ENCODE measurements around the gene DES. TPM values are rescaled to one million over a fixed set of nuclear protein-coding genes. Genes with fewer than 3 reads are reported as not detected.

The DES gene
- total and polyA plus RNA-seq, 2 experiments from 2014 or later, result 1.3 to 2.0 TPM

DNA sequence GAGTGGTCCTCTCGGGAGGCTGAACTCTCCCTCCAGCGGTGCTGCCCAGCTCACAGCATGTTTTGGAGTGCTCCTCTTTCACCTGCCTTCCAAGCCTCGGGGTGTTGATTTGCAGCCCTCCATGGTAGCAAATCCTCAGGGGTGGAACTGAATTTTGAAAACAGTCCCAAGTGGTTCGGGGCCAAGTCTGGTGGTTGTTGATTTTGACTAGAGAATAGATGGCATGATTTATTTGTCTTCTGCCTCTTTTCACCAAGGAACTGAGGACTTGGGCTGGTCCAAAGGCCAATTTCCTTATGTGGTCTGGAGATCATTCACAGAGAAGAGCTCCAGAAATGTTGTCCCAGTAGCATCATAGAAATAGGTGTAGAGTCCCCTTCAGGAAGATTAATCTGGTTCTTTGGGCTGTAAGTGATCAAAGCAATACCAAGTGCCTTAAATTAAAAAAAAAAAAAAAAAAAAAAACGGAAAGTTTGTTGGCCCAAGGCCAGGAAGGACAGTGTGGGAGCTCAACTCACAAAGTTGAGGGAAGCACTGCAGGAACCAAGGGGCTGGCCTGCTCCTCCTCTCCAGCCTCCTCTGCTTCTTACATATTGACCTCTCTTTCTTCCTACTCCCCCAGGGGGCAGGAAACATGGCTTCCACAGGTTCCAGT, 2.5 kb upstream of the DES start (continued):
- TF ChIP-seq, protein P1, sequence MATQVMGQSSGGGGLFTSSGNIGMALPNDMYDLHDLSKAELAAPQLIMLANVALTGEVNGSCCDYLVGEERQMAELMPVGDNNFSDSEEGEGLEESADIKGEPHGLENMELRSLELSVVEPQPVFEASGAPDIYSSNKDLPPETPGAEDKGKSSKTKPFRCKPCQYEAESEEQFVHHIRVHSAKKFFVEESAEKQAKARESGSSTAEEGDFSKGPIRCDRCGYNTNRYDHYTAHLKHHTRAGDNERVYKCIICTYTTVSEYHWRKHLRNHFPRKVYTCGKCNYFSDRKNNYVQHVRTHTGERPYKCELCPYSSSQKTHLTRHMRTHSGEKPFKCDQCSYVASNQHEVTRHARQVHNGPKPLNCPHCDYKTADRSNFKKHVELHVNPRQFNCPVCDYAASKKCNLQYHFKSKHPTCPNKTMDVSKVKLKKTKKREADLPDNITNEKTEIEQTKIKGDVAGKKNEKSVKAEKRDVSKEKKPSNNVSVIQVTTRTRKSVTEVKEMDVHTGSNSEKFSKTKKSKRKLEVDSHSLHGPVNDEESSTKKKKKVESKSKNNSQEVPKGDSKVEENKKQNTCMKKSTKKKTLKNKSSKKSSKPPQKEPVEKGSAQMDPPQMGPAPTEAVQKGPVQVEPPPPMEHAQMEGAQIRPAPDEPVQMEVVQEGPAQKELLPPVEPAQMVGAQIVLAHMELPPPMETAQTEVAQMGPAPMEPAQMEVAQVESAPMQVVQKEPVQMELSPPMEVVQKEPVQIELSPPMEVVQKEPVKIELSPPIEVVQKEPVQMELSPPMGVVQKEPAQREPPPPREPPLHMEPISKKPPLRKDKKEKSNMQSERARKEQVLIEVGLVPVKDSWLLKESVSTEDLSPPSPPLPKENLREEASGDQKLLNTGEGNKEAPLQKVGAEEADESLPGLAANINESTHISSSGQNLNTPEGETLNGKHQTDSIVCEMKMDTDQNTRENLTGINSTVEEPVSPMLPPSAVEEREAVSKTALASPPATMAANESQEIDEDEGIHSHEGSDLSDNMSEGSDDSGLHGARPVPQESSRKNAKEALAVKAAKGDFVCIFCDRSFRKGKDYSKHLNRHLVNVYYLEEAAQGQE (IDR thresholded peaks at IDR 0.05; ENCODE audit: unreplicated experiment), result no peak
- no peak for TF ChIP-seq CREB1 (CRISPR knock-in tag; IDR thresholded peaks at IDR 0.05; ENCODE audit: low read depth)
- TF ChIP-seq, protein P2, sequence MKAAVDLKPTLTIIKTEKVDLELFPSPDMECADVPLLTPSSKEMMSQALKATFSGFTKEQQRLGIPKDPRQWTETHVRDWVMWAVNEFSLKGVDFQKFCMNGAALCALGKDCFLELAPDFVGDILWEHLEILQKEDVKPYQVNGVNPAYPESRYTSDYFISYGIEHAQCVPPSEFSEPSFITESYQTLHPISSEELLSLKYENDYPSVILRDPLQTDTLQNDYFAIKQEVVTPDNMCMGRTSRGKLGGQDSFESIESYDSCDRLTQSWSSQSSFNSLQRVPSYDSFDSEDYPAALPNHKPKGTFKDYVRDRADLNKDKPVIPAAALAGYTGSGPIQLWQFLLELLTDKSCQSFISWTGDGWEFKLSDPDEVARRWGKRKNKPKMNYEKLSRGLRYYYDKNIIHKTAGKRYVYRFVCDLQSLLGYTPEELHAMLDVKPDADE (IDR thresholded peaks at IDR 0.05), result no peak

DNA sequence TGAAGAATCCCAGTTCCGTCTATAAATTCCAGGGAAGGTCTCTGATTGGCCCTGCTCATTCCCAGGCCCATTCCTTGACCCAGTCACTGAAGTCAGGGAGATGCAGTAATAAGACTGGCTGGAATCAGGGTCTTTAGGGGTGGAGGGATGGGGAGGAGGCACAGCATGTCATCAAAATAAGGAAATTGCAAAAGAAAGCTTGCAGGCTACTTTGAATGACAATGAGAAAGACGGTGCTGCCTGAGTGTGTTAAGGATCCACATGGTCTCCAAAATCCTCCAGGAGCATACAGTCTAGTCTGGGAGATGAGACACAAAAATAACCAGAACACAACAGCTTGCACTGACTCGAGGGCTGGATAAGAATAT, 2.0 kb upstream of the DES start:
- Histone ChIP-seq H3K9me2 (ENCODE audit: insufficient read depth) (peaks cover 3% of the 10 kb centered on the region; the same call in 1 of the 2 replicates), H3F3A (replicated peaks; ENCODE audit: low read depth) (0 out of 2 replicates have a peak, but pooled peaks cover 8% of the 10 kb centered on the region), H3K36me3 (ENCODE audit: insufficient read depth) (no peaks in the 10 kb centered on the region), H2AFZ (no peak overlapping the region), H3K4me3 (no peak overlapping the region), H3K79me2 (replicated peaks; ENCODE audit: insufficient read depth) (no peaks in the 10 kb centered on the region), H3K4me2 (peak overlapping the region; percentile 39), H3K27me3 (ENCODE audit: insufficient read depth) (peaks cover 44% of the 10 kb centered on the region), H4K20me1 (replicated peaks; ENCODE audit: insufficient read depth) (no peaks in the 10 kb centered on the region), H3K4me1 (ENCODE audit: insufficient read depth) (peaks cover 28% of the 10 kb centered on the region), H3K27ac (ENCODE audit: low read depth) (no peak overlapping the region)
- DNase-seq (ENCODE audit: low spot score) (peak; percentile 57), ATAC-seq (peak; percentile 39)
- Mint-ChIP-seq H3K4me3 (no peak overlapping the region), H3K27me3 (ENCODE audit: insufficient read depth, low read depth, poor library complexity) (peaks cover 39% of the 10 kb centered on the region), H3K36me3 (ENCODE audit: low read depth) (no peaks in the 10 kb centered on the region), H3K9me3 (peaks cover 6% of the 10 kb centered on the region; the same call in 2 of the 3 replicates), H3K4me1 (peaks cover 24% of the 10 kb centered on the region), H3K27ac (no peak overlapping the region)
- TF ChIP-seq POLR2AphosphoS5 (IDR thresholded peaks at IDR 0.05; ENCODE audit: low read depth) (no peak), NANOG (IDR thresholded peaks at IDR 0.05; ENCODE audit: borderline replicate concordance) (no peak), CREB1 (CRISPR knock-in tag; IDR thresholded peaks at IDR 0.05; ENCODE audit: low read depth) (no peak), EZH2phosphoT487 (IDR thresholded peaks at IDR 0.05; ENCODE audit: unreplicated experiment) (no peak)

DNA sequence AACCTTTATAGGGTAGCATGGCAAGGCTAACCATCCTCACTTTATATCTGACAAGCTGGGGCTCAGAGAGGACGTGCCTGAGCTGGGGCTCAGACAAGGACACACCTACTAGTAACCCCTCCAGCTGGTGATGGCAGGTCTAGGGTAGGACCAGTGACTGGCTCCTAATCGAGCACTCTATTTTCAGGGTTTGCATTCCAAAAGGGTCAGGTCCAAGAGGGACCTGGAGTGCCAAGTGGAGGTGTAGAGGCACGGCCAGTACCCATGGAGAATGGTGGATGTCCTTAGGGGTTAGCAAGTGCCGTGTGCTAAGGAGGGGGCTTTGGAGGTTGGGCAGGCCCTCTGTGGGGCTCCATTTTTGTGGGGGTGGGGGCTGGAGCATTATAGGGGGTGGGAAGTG, 1.2 kb upstream of the DES start:
- H3K4me2 ChIP-seq, result peak overlapping the region; percentile 13; the same call in 1 of the 2 replicates
- H3K4me1 Mint-ChIP-seq, result peaks cover 24% of the 10 kb centered on the region
- no peak overlapping the region for H3K27ac Mint-ChIP-seq
- ATAC-seq (no peak; the same call in 2 of the 3 replicates), DNase-seq (ENCODE audit: low spot score) (no peak)
- no peaks in the 10 kb centered on the region for H3K36me3 Mint-ChIP-seq (ENCODE audit: low read depth)
- H3F3A ChIP-seq (replicated peaks; ENCODE audit: low read depth), result 0 out of 2 replicates have a peak, but pooled peaks cover 8% of the 10 kb centered on the region
- no peak overlapping the region for H3K4me3 ChIP-seq
- H3K79me2 ChIP-seq (replicated peaks; ENCODE audit: insufficient read depth), result no peaks in the 10 kb centered on the region
- H3K4me3 Mint-ChIP-seq, result no peak overlapping the region
- H3K27ac ChIP-seq (ENCODE audit: low read depth), result no peak overlapping the region
- H3K4me1 ChIP-seq (ENCODE audit: insufficient read depth), result peaks cover 28% of the 10 kb centered on the region
- H3K27me3 ChIP-seq (ENCODE audit: insufficient read depth), result peaks cover 47% of the 10 kb centered on the region
- H3K9me2 ChIP-seq (ENCODE audit: insufficient read depth), result 0 out of 2 replicates have a peak, but pooled peaks cover 3% of the 10 kb centered on the region
- no peak overlapping the region for H2AFZ ChIP-seq
- H3K36me3 ChIP-seq (ENCODE audit: insufficient read depth), result no peaks in the 10 kb centered on the region
- H3K27me3 Mint-ChIP-seq (ENCODE audit: insufficient read depth, low read depth, poor library complexity), result peaks cover 41% of the 10 kb centered on the region
- H4K20me1 ChIP-seq (replicated peaks; ENCODE audit: insufficient read depth), result no peaks in the 10 kb centered on the region
- H3K9me3 Mint-ChIP-seq, result peaks cover 3% of the 10 kb centered on the region; the same call in 2 of the 3 replicates
- TF ChIP-seq EZH2 (IDR thresholded peaks at IDR 0.05; ENCODE audit: low read depth, unreplicated experiment) (no peak), NANOG (IDR thresholded peaks at IDR 0.05; ENCODE audit: borderline replicate concordance) (no peak)
- TF ChIP-seq, protein P3, sequence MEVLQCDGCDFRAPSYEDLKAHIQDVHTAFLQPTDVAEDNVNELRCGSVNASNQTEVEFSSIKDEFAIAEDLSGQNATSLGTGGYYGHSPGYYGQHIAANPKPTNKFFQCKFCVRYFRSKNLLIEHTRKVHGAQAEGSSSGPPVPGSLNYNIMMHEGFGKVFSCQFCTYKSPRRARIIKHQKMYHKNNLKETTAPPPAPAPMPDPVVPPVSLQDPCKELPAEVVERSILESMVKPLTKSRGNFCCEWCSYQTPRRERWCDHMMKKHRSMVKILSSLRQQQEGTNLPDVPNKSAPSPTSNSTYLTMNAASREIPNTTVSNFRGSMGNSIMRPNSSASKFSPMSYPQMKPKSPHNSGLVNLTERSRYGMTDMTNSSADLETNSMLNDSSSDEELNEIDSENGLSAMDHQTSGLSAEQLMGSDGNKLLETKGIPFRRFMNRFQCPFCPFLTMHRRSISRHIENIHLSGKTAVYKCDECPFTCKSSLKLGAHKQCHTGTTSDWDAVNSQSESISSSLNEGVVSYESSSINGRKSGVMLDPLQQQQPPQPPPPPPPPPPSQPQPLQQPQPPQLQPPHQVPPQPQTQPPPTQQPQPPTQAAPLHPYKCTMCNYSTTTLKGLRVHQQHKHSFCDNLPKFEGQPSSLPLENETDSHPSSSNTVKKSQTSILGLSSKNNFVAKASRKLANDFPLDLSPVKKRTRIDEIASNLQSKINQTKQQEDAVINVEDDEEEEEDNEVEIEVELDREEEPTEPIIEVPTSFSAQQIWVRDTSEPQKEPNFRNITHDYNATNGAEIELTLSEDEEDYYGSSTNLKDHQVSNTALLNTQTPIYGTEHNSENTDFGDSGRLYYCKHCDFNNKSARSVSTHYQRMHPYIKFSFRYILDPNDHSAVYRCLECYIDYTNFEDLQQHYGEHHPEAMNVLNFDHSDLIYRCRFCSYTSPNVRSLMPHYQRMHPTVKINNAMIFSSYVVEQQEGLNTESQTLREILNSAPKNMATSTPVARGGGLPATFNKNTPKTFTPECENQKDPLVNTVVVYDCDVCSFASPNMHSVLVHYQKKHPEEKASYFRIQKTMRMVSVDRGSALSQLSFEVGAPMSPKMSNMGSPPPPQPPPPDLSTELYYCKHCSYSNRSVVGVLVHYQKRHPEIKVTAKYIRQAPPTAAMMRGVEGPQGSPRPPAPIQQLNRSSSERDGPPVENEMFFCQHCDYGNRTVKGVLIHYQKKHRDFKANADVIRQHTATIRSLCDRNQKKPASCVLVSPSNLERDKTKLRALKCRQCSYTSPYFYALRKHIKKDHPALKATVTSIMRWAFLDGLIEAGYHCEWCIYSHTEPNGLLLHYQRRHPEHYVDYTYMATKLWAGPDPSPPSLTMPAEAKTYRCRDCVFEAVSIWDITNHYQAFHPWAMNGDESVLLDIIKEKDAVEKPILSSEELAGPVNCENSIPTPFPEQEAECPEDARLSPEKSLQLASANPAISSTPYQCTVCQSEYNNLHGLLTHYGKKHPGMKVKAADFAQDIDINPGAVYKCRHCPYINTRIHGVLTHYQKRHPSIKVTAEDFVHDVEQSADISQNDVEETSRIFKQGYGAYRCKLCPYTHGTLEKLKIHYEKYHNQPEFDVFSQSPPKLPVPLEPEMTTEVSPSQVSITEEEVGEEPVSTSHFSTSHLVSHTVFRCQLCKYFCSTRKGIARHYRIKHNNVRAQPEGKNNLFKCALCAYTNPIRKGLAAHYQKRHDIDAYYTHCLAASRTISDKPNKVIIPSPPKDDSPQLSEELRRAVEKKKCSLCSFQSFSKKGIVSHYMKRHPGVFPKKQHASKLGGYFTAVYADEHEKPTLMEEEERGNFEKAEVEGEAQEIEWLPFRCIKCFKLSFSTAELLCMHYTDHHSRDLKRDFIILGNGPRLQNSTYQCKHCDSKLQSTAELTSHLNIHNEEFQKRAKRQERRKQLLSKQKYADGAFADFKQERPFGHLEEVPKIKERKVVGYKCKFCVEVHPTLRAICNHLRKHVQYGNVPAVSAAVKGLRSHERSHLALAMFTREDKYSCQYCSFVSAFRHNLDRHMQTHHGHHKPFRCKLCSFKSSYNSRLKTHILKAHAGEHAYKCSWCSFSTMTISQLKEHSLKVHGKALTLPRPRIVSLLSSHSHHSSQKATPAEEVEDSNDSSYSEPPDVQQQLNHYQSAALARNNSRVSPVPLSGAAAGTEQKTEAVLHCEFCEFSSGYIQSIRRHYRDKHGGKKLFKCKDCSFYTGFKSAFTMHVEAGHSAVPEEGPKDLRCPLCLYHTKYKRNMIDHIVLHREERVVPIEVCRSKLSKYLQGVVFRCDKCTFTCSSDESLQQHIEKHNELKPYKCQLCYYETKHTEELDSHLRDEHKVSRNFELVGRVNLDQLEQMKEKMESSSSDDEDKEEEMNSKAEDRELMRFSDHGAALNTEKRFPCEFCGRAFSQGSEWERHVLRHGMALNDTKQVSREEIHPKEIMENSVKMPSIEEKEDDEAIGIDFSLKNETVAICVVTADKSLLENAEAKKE (CRISPR knock-in tag; IDR thresholded peaks at IDR 0.05), result no peak
